Esophagus squamous epithelium (tissue), 4 donors: ENCODE data around the gene GTF3A.

ENCODE experiments used
- CTCF ChIP-seq, 6 experiments: fragments of 450-650 bp in 4 of 6; fragments of 200-600 bp in 2 of 6; sonication (generic) in 2 of 6; IDR thresholded peaks; one replicate each; pipeline ENCODE4 v1.5.1; 2016 to 2019; ENCODE audit warnings: antibody characterized with exemption in 6 of 6, mild to moderate bottlenecking in 4 of 6, moderate library complexity in 4 of 6
- POLR2A ChIP-seq, 4 donors: fragments of 450-650 bp; IDR thresholded peaks; one replicate each; pipeline ENCODE4 v1.6.1; 2017; ENCODE audit warnings: antibody characterized with exemption in 4 of 4, mild to moderate bottlenecking in 4 of 4, moderate library complexity in 3 of 4

GRCh38 chr13:27465611-27466010 lies 41.2 kb downstream of the GTF3A start:
- no peak for TF ChIP-seq CTCF (IDR thresholded peaks at IDR 0.05)
- no peak for TF ChIP-seq POLR2A (IDR thresholded peaks at IDR 0.05)
